Fibroblast of the aortic adventitia (primary cell): ENCODE data around the gene CFAP54. TPM values are rescaled to one million over a fixed set of nuclear protein-coding genes. Genes with fewer than 3 reads are reported as not detected.
A peak's percentile ranks its signal among the peaks of the same experiment; 100 is the strongest.

Experiments
- DNase-seq: peaks from one replicate; pipeline ENCODE4 v3.0.0-alpha.2; 2010; ENCODE audit warnings: low read depth
- H3K4me3 ChIP-seq: 2 replicates; pipeline ENCODE4 v1.5.1; 2011; ENCODE audit warnings: low read depth, mild to moderate bottlenecking, control low read depth, low read length, moderate library complexity
- total RNA-seq: library from RNA; depleted of rRNA; stranded (reverse); fragments of >200 nt; gene quantifications from 2 replicates; pipeline ENCODE4 v1.2.3, GENCODE V29; 2012; ENCODE audit warnings: low replicate concordance
- TF ChIP-seq, protein P1 (sequence below): IDR thresholded peaks from 2 replicates; pipeline ENCODE4 v1.5.1; 2011; ENCODE audit warnings: mild to moderate bottlenecking, low read length, control low read depth, inconsistent platforms; ENCODE audit not compliant: insufficient read depth

Gene CFAP54, protein sequence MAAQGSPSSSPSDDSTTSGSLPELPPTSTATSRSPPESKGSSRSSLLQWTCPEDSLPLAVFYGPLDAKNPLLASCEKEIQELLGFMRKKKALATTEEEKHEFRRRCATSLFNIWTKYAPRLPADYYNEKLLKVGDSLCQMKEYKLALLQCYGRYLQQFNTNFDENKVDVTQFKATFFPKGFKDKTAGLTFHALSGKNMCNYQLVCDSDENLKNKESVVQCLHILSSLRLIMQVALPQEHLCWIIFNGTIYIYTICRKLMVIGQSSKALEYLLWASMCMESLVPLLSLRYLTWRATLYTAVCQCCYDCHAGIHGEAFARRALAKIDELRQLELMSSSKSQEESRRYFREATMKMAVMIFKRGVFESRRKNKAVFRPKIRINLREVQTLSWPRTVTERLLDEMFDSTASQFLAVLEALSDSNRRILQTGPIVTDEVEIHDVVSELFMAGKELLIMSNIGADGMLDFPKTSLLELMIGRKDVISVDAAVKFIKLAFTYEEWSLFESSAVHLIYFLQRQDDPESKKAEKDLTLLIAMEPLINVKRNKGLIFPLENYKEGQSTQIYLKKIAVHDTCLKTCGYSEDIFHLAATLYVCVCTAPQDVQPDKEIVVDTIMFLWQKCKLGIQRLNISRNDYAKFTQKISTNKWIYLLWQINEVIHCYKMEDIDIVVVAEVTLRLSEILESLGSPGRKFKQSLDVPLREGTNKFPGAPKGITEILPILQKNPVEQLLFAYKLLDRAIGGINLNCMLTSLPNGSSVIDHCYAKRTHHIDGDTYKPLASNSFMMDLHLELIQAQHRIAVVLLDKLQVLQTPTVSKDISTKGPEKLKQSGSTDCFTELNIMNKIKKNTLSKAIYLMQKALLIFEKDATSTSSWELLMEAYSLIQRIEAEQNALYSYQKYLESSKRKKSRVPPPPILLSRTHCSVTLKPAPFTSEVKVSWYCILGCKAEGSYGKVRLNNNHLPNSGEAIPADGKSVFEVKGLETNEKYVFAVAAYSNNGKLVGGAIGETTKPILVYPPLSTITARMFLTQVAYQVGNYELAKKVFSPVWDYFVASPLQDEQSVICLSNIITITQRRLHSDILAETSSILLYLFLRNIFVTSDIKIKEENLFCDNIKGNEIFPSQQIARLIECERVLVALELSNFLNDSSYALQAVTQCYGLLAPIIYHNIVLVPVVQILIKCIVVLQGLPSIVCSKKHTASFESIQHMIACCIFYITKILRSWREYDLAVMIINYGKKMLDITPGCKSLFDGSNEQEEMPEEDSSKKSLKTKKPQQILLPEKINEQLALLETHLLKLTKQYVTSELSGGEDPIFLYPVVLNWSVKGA (N-terminal part only)
- total RNA-seq = 3.0 and 5.6 TPM in 2 replicates

DNA sequence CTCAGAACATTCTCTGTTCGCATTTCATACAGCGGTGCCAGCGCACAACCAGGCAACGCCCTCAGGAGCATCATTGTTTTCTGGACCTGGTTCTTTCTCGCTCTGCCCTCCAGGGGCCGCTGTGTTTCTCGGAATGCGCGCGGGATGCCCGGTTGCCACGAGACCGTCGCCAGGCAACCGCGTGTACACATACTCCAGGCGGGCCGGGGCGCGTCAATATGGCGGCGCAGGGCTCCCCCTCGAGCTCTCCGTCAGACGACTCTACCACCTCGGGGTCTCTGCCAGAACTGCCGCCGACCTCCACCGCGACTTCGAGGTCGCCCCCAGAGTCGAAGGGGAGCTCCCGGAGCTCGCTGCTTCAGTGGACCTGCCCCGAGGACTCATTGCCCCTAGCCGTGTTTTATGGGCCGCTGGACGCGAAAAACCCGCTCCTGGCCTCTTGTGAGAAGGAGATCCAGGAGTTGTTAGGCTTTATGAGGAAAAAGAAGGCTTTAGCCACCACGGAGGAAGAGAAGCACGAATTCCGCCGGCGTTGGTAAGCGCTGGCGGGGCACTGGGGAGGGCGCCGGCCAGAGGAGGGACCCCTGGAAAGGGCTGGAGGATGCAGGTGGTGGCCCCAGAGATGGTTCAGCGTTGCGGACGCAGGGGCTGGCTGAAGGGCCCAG lies at the start of gene CFAP54:
Gene CFAP54 (plus strand): TSS at position 186 of the 665 bp plus-strand sequence. CDS start 33 bp downstream, at position 219.
- DNase-seq = peak; percentile 93

DNA sequence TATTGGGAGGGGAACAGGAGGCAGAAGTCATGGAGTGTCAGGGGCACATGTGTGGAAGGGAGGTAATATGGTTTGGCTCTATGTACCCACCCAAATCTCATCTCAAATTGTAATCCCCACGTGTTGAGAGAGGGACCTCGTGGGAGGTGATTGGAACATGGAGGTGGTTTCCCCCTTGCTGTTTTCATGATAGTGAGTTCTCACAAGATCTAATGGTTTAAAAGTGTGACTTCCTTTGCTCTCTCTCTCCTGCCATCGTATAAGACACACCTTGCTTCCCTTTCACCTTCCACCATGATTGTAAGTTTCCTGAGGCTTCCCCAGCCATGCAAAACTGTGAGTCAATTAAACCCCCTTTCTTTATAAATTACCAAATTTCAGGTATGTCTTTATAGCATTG lies 47.6 kb upstream of the CFAP54 start:
- no peak for DNase-seq
- TF ChIP-seq, protein P1, sequence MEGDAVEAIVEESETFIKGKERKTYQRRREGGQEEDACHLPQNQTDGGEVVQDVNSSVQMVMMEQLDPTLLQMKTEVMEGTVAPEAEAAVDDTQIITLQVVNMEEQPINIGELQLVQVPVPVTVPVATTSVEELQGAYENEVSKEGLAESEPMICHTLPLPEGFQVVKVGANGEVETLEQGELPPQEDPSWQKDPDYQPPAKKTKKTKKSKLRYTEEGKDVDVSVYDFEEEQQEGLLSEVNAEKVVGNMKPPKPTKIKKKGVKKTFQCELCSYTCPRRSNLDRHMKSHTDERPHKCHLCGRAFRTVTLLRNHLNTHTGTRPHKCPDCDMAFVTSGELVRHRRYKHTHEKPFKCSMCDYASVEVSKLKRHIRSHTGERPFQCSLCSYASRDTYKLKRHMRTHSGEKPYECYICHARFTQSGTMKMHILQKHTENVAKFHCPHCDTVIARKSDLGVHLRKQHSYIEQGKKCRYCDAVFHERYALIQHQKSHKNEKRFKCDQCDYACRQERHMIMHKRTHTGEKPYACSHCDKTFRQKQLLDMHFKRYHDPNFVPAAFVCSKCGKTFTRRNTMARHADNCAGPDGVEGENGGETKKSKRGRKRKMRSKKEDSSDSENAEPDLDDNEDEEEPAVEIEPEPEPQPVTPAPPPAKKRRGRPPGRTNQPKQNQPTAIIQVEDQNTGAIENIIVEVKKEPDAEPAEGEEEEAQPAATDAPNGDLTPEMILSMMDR = no peak
- H3K4me3 ChIP-seq = no peak overlapping the region

More for the DNA sequence above, at the start of gene CFAP54:
- TF ChIP-seq, protein P1 = peak; percentile 88
- H3K4me3 ChIP-seq = peak within 1 kb of the TSS; percentile 77

DNA sequence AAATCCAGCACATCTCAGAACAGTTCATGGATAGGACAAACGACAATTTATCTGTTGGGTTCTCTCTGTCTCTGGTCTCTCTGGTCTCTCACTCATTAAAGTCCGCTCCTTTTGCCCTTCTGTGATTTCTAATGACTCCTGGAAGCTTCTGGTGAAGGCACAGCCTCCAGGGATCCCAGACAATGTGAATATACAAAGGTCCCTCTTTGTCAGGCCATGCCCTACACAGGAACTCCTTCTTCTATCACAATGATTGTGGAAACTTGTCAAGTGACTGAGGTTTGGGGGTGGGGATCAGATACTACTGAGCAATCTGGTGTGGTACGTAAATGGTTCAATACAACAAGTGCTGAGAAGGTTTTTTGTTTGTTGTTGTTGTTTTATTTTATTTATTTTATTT lies 46.5 kb upstream of the CFAP54 start:
- no peak overlapping the region for H3K4me3 ChIP-seq
- DNase-seq = no peak
- TF ChIP-seq, protein P1 = no peak

- no peak for DNase-seq
- no peak overlapping the region for H3K4me3 ChIP-seq
- TF ChIP-seq, protein P1 = no peak
These were observed 45.0 kb upstream of the CFAP54 start for GRCh38 chr12:96444399-96444798.

DNA sequence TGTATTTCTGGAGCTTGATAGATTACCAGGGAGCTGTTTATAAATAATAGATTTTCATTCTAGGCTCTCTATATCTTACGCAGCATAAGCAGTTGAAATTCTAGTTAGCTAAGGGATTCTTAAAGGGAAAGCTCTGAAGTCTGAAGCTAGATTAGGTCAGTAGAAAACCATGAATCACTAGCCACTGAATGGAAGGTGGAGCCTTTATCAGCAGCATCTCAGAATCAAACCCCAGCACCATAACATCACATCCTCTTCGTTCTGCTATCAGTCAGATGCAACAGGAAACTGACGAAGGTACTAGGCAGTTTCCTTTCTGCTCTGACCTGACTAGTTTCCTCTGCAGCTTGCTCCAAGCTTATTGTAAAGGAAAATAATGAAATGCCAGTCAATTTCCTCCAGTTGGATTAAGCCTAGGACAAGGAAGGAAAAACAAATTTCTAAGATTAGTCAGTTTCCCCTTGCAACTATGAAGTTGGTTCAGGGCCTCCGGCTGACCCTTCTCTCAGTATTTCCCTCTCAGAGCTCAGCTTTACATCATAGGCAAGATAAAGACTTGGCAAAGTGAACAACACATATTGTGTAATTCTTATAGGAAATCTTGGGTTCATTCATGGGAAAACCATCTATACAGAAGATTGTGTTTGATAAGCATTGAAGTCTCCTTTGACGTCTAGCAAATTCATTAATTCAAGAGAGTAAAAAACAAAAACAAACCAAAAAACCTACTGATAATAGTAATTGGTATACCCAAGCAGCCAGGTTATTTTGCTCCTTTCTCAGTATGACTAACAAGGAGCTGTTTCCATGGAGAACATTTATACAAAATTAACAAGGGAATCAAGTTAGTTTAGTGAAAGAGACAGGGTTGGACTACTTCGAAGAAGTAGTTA lies 43.4 kb upstream of the CFAP54 start:
- peak overlapping the region; percentile 32 for H3K4me3 ChIP-seq
- peak; percentile 98 for DNase-seq
- TF ChIP-seq, protein P1 = no peak
